NT2/D1 (cell line): ENCODE results near the gene SNED1.

Source experiments
- YY1 ChIP-seq: IDR thresholded peaks from 2 replicates; pipeline ENCODE4 v1.6.1; 2011; ENCODE audit not compliant: insufficient read length, insufficient read depth
- ZNF274 ChIP-seq: IDR thresholded peaks from 2 replicates; pipeline ENCODE4 v1.6.1; 2011; ENCODE audit warnings: mild to moderate bottlenecking, low read depth, low read length

- no peak for TF ChIP-seq YY1
- TF ChIP-seq ZNF274: no peak
These were observed 1.6 kb upstream of the SNED1 start for GRCh38 chr2:240996834-240997140.
